Kidney (tissue), 14 donors: ENCODE results near the gene KRTAP1-5. TPM values are rescaled to one million over a fixed set of nuclear protein-coding genes. Genes with fewer than 3 reads are reported as not detected.

Experiments used
- DNase-seq, 5 donors: peaks; one replicate each; pipeline ENCODE4 v3.0.0-alpha.2; 2013 to 2020
- FAIRE-seq: peaks from 2 replicates; lab custom pipeline; 2012; peaks lifted over from hg19 to GRCh38; lab: Jason Lieb, UNC
- H3K27ac ChIP-seq, 2 donors: one replicate each; pipeline ENCODE4 v1.7.0; 2013; ENCODE audit warnings: low read depth in 2 of 2, low read length in 2 of 2, inconsistent platforms in 1 of 2
- H3K27me3 ChIP-seq: one replicate; pipeline ENCODE4 v1.7.1; 2013; ENCODE audit warnings: low read length, inconsistent platforms; ENCODE audit not compliant: control insufficient read depth, insufficient read depth
- H3K36me3 ChIP-seq, 3 donors: one replicate each; pipeline versions ENCODE4 v1.7.0 to v1.7.1; 2013; ENCODE audit warnings: low read length in 3 of 3, control low read depth in 1 of 3, inconsistent platforms in 1 of 3; ENCODE audit not compliant: insufficient read depth in 3 of 3, control insufficient read depth in 2 of 3
- H3K4me1 ChIP-seq, 3 donors: one replicate each; pipeline versions ENCODE4 v1.7.0 to v1.7.1; 2013; ENCODE audit warnings: low read length in 3 of 3, inconsistent platforms in 1 of 3, low read depth in 1 of 3; ENCODE audit not compliant: control insufficient read depth in 2 of 3, insufficient read depth in 2 of 3
- H3K4me3 ChIP-seq, 3 donors: one replicate each; pipeline versions ENCODE4 v1.7.0 to v1.8.1; 2013; ENCODE audit warnings: low read length in 3 of 3, control low read depth in 1 of 3, inconsistent platforms in 1 of 3
- H3K9ac ChIP-seq, 3 donors: one replicate each; pipeline versions ENCODE4 v1.7.0 to v1.7.1; 2013; ENCODE audit warnings: low read length in 3 of 3, control low read depth in 1 of 3, inconsistent platforms in 1 of 3
- H3K9me3 ChIP-seq, 3 donors: one replicate each; pipeline versions ENCODE4 v1.7.0 to v1.7.1; 2013; ENCODE audit warnings: low read length in 3 of 3, control low read depth in 1 of 3, inconsistent platforms in 1 of 3; ENCODE audit not compliant: control insufficient read depth in 2 of 3, insufficient read depth in 1 of 3
- CTCF ChIP-seq: IDR thresholded peaks from 3 replicates; pipeline ENCODE4 v1.5.1; 2012; ENCODE audit warnings: mild to moderate bottlenecking, moderate library complexity, borderline replicate concordance; ENCODE audit not compliant: insufficient read depth; ENCODE audit errors: extremely low read depth
- intact Hi-C: fragments of 100-400 bp; cut with DNase I; formaldehyde crosslinking; loops from one replicate; pipeline ENCODE4 v1.11.1; 2022
- polyA plus RNA-seq: library from polyadenylated mRNA; stranded (reverse); fragments of 350-450 nt; fragmentation: Illumina TruSeq; extraction: RNeasy Lipid Tissue Mini Kit (QIAGEN cat#74804); gene quantifications from one replicate; pipeline ENCODE4 v1.2.3, GENCODE V29; 2014; ENCODE audit warnings: low read depth, low replicate concordance; ENCODE audit not compliant: insufficient read depth
- total RNA-seq: library from RNA; stranded (reverse); fragmentation: NEBNext Ultra II Directional; extraction: Animal tissue kit (Norgen Biotek cat#: 25700); gene quantifications from one replicate; pipeline ENCODE4 v1.2.1, GENCODE V29; 2021
- donor health status: control.
- donor health status: control.
- donor health status: control.
- donor health status: control.
- donor health status: control.
- donor health status: DM: yes; HTN: yes; CAD: no.
- donor health status: Normal renal cell carcinoma (clear cell type).

KRTAP1-5 gene
- total and polyA plus RNA-seq, 2 donors from 2014 or later = not detected

GRCh38 chr17:41013181-41013580, 13.8 kb downstream of the KRTAP1-5 start:
- Histone ChIP-seq H3K27ac (no peak overlapping the region), H3K9me3 (no peaks in the 10 kb centered on the region), H3K4me3 (no peak overlapping the region), H3K36me3 (no peaks in the 10 kb centered on the region), H3K4me1 (no peaks in the 10 kb centered on the region), H3K27me3 (no peaks in the 10 kb centered on the region), H3K9ac (no peak overlapping the region)
- no peak for FAIRE-seq
- intact Hi-C loops = no loop called here
- DNase-seq = no peak
- no peak for TF ChIP-seq CTCF

- no peak overlapping the region for H3K27ac ChIP-seq
- H3K27me3 ChIP-seq = no peaks in the 10 kb centered on the region
- DNase-seq (no peak), FAIRE-seq (no peak)
- intact Hi-C loops = no loop called here
- H3K36me3 ChIP-seq = no peaks in the 10 kb centered on the region
- H3K4me1 ChIP-seq = no peaks in the 10 kb centered on the region
- H3K4me3 ChIP-seq = no peak overlapping the region
- TF ChIP-seq CTCF = no peak
- no peaks in the 10 kb centered on the region for H3K9me3 ChIP-seq
- no peak overlapping the region for H3K9ac ChIP-seq
Measured at GRCh38 chr17:41012326-41013120, 14.5 kb downstream of the KRTAP1-5 start.

- no peaks in the 10 kb centered on the region for H3K4me1 ChIP-seq
- H3K9me3 ChIP-seq = no peaks in the 10 kb centered on the region
- no peaks in the 10 kb centered on the region for H3K27me3 ChIP-seq
- H3K36me3 ChIP-seq = no peaks in the 10 kb centered on the region
- no peak for TF ChIP-seq CTCF
- no peak for DNase-seq
- H3K4me3 ChIP-seq = no peak overlapping the region
- intact Hi-C loops = no loop called here
- H3K9ac ChIP-seq = no peak overlapping the region
- no peak overlapping the region for H3K27ac ChIP-seq
- FAIRE-seq = no peak
Measured at GRCh38 chr17:41010441-41010840, 16.6 kb downstream of the KRTAP1-5 start.

GRCh38 chr17:41009936-41010335, 17.1 kb downstream of the KRTAP1-5 start:
- H3K9ac ChIP-seq = no peak overlapping the region
- DNase-seq (no peak), FAIRE-seq (no peak)
- H3K36me3 ChIP-seq = no peaks in the 10 kb centered on the region
- no peak for TF ChIP-seq CTCF
- no peaks in the 10 kb centered on the region for H3K27me3 ChIP-seq
- intact Hi-C loops = no loop called here
- no peaks in the 10 kb centered on the region for H3K9me3 ChIP-seq
- H3K27ac ChIP-seq = no peak overlapping the region
- no peaks in the 10 kb centered on the region for H3K4me1 ChIP-seq
- H3K4me3 ChIP-seq = no peak overlapping the region
